DMS53 (cell line): ENCODE data around the gene MYLK2.

Source experiments
- DNase-seq: peaks from one replicate; lab custom pipeline; 2025; lab: John Stamatoyannopoulos, UW

MYLK2 gene

GRCh38 chr20:31872406-31872805, 53.2 kb downstream of the MYLK2 start:
- DNase-seq, result peak; percentile 57

GRCh38 chr20:31875671-31876070, 56.5 kb downstream of the MYLK2 start:
- no peak for DNase-seq

DNA sequence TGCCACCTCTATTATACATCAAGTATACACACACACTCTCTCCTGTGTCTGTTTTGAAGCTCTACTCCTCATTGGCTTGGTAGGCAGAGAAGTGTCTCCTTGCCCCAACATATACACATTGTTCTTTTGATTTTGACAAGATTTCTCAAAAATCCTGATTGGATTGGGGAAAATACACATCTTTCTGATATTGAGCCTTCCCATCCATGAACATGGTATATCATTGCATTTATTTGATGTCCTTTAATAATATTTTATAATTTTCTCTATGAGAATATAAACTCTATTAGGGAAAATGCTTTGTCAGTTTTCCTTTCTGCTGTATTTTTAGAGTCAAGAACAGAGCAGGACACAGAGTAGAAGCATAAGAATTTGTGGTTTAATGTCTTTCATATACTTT, 58.5 kb downstream of the MYLK2 start:
- DNase-seq, result no peak

DNA sequence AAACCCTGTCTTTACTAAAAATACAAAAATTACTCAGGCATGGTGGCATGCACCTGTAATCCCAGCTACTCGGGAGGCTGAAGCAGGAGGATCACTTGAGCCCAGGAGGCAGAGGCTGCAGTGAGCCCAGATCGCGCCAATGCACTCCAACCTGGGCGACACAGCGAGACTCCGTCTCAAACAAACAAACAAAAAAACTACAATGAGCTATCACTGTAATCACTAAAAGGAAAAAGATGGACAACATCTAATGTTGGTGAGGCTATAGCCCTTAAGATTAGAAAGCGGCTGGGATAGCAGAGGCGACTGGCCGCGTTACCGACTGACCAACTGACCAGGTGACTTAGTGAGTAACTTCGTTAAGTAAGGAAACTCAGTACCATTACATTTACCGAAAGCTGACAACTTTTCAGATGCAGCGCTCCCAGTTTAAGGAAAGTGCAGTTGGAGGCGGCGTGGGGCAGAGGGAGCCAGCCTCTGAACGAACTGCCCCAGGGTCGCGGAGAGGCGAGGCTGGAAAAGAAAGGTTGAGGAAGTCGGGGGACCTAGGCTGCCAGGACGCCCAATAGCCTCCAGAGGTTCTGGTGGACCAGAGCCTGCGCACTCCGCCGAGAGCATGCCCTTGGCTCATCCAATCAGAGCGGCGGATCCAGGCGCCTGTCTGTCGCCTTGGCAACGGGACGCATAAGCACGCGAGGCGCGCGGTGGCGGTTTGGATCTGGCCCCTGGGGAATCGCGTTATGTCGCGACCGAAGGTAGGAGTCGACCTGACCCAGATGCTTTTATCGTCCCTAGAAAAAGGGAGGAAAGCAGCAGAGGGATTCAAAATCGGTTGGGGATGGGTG, 60.2 kb downstream of the MYLK2 start:
- peak; percentile 99 for DNase-seq

DNA sequence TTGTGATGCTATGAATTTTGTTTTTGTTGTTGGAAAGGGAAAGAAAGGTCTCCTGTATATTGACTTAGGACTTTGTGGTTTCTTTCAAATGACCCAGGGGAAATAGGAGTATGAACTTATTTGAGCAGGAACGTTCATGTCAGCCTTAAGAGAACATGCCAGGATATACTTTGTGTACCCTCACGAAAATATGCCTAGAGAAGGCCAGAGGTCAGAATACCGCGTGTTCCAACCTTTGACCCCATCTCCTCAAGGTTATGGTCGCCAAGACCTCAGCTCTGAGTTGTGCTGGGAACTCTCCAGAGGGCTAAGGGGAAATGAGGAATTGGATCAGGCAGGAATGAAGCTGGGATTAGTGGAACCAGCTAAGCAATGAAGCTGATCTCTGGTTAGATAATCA, 62.8 kb downstream of the MYLK2 start:
- DNase-seq, result no peak

- DNase-seq, result no peak
Observed at GRCh38 chr20:31883829-31884228, 64.7 kb downstream of the MYLK2 start.
